MM.1S (cell line): ENCODE data around the gene ARHGEF19.

Experiments used
- DNase-seq: peaks from one replicate; pipeline ENCODE4 v3.0.0-alpha.2; 2015
- H2AFZ ChIP-seq: fragments of 300-600 bp; sonication (generic); 2 replicates; pipeline ENCODE4 v1.6.0; 2016; ENCODE audit warnings: antibody characterized with exemption, low read length
- H3F3A ChIP-seq: fragments of 300-600 bp; sonication (generic); 2 replicates; pipeline ENCODE4 v1.6.1; 2016; ENCODE audit warnings: mild to moderate bottlenecking, antibody characterized with exemption, low read length, moderate library complexity, mixed read lengths; ENCODE audit not compliant: insufficient read depth
- H3K27ac ChIP-seq: fragments of 300-600 bp; sonication (generic); 2 replicates; pipeline ENCODE4 v1.5.1; 2016; ENCODE audit warnings: mild to moderate bottlenecking, low read length
- H3K27me3 ChIP-seq: fragments of 300-600 bp; sonication (generic); replicated peaks from 2 replicates; pipeline ENCODE4 v1.6.0; 2016; ENCODE audit warnings: low read length; ENCODE audit not compliant: insufficient read depth
- H3K36me3 ChIP-seq: fragments of 300-600 bp; sonication (generic); replicated peaks from 2 replicates; pipeline ENCODE4 v1.6.1; 2016; ENCODE audit warnings: mild to moderate bottlenecking, low read length, mixed read lengths; ENCODE audit not compliant: insufficient read depth
- H3K4me1 ChIP-seq: fragments of 300-600 bp; sonication (generic); 2 replicates; pipeline ENCODE4 v1.6.1; 2016; ENCODE audit warnings: low read length, mixed read lengths
- H3K4me2 ChIP-seq: fragments of 300-600 bp; sonication (generic); 2 replicates; pipeline ENCODE4 v1.6.0; 2016; ENCODE audit warnings: low read depth, low read length
- H3K4me3 ChIP-seq: fragments of 300-600 bp; sonication (generic); 2 replicates; pipeline ENCODE4 v1.5.1; 2016; ENCODE audit warnings: low read length, mixed read lengths
- H3K79me2 ChIP-seq: fragments of 300-600 bp; sonication (generic); 2 replicates; pipeline ENCODE4 v1.6.1; 2016; ENCODE audit warnings: mixed run types, low read length, mixed read lengths
- H3K9ac ChIP-seq: fragments of 300-600 bp; sonication (generic); 2 replicates; pipeline ENCODE4 v1.6.1; 2016; ENCODE audit warnings: low read length, mixed read lengths
- H3K9me2 ChIP-seq: fragments of 300-600 bp; sonication (generic); replicated peaks from 2 replicates; pipeline ENCODE4 v1.6.1; 2016; ENCODE audit warnings: mild to moderate bottlenecking, low read length, mixed read lengths; ENCODE audit not compliant: insufficient read depth
- H3K9me3 ChIP-seq: fragments of 300-600 bp; sonication (generic); replicated peaks from 2 replicates; pipeline ENCODE4 v1.6.1; 2016; ENCODE audit warnings: mild to moderate bottlenecking, low read length, mixed read lengths; ENCODE audit not compliant: insufficient read depth
- H4K20me1 ChIP-seq: fragments of 300-600 bp; sonication (generic); 2 replicates; pipeline ENCODE4 v1.6.1; 2016; ENCODE audit warnings: mild to moderate bottlenecking, low read length, moderate library complexity, mixed read lengths; ENCODE audit not compliant: insufficient read depth
- EZH2 ChIP-seq: fragments of 300-600 bp; sonication (generic); optimal IDR thresholded peaks from 2 replicates; pipeline ENCODE3; 2017; ENCODE audit warnings: low read depth, mild to moderate bottlenecking, antibody characterized with exemption, low read length, mixed read lengths
- EZH2phosphoT487 ChIP-seq: fragments of 300-600 bp; sonication (generic); IDR thresholded peaks from 2 replicates; pipeline ENCODE4 v1.6.1; 2018; ENCODE audit warnings: antibody characterized with exemption, low read length
- TF ChIP-seq, protein P1 (sequence below): fragments of 300-600 bp; sonication (generic); IDR thresholded peaks from 2 replicates; pipeline ENCODE4 v1.5.1; 2016; ENCODE audit warnings: antibody characterized with exemption, low read length, mixed read lengths

ARHGEF19 gene

DNA sequence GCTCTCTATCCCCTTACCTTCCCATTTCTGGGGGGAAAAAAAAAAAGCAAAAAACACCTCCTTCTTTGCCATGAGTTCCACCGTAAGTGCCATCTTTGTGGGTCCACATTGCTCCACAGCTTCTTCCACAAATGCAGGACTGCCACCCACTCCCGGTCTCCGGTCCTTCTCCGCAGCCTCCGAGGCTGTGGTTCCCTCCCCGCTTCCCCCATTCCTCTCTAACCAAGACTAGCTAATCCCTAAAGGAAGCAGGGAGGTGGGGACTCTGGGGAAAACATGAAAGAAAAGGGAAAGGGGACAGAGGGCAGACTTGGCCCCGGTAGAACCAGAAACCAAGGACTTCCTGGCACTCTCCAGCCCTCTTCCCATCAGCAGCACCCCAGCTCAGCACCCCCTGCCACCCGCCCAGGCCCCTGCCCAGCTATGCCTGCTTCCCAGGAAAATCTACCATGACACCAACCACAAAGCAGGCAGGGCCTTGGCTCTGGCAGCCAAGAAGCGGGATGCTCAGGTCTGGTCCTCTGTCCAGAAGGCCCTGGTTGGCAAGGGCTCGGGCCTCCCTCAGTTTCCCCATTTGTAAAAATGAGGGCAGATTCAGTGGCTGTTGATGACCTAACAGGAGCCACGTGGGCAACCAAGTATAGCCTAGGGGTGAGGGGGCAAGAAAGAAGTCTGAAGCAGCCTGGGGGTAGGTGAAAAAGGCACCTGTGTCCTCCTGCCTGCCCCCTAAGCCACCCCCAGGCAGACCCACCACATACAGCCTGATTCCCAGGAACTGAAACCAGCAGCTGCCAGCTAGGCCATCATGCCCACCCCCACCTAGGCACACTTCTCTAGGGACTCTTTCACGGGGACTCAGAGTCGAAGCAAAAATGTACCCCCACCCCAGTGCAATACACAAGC is 59.1 kb downstream of the ARHGEF19 start:
- Histone ChIP-seq H3K79me2 (no peaks in the 10 kb centered on the region), H3K9me2 (no peaks in the 10 kb centered on the region), H3K9me3 (no peaks in the 10 kb centered on the region), H3K4me1 (no peaks in the 10 kb centered on the region), H3K27me3 (peaks cover 76% of the 10 kb centered on the region), H3K4me3 (no peak overlapping the region), H3K9ac (no peak overlapping the region), H4K20me1 (no peaks in the 10 kb centered on the region), H3K27ac (no peak overlapping the region), H3F3A (no peaks in the 10 kb centered on the region), H3K4me2 (no peak overlapping the region), H3K36me3 (no peaks in the 10 kb centered on the region), H2AFZ (no peak overlapping the region)
- no peak for DNase-seq
- TF ChIP-seq, protein P1, sequence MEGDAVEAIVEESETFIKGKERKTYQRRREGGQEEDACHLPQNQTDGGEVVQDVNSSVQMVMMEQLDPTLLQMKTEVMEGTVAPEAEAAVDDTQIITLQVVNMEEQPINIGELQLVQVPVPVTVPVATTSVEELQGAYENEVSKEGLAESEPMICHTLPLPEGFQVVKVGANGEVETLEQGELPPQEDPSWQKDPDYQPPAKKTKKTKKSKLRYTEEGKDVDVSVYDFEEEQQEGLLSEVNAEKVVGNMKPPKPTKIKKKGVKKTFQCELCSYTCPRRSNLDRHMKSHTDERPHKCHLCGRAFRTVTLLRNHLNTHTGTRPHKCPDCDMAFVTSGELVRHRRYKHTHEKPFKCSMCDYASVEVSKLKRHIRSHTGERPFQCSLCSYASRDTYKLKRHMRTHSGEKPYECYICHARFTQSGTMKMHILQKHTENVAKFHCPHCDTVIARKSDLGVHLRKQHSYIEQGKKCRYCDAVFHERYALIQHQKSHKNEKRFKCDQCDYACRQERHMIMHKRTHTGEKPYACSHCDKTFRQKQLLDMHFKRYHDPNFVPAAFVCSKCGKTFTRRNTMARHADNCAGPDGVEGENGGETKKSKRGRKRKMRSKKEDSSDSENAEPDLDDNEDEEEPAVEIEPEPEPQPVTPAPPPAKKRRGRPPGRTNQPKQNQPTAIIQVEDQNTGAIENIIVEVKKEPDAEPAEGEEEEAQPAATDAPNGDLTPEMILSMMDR, result no peak
- no peak for TF ChIP-seq EZH2phosphoT487
- TF ChIP-seq EZH2, result no peak

DNA sequence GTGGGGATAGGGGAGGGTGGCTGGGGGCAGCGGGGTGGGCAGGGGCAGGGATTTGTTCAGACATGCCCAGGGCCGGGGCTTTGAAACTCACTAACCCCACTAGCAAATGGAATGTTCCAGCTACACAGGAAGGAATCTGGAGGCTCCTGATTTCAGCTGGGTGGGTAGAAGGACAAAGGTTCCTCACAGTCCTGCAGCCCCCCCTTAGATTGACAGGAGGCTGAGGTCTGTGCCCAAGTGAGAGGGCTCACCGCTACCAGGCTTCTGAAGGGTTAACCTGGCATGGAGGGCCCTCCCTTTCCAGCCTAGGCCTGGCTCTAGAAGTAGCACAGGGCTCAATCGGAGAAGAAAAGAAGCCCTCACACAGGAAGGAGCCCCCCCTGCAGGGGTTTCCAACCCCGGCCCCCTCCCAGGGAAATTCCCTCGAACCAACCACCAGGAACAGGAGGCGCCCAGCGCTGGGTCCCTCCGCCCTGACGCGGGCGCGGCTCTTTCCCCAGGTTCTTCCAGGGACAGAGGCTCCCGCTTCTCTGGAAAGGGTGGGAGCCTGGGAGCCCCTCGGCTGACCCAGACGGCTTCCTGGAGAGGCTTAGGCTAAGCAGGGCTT is 59.9 kb downstream of the ARHGEF19 start:
- Histone ChIP-seq H3K27ac (no peak overlapping the region), H3K27me3 (peaks cover 83% of the 10 kb centered on the region), H4K20me1 (no peaks in the 10 kb centered on the region), H3K9me3 (no peaks in the 10 kb centered on the region), H3K4me3 (no peak overlapping the region), H3K4me1 (no peaks in the 10 kb centered on the region), H3K79me2 (no peaks in the 10 kb centered on the region), H3K4me2 (no peak overlapping the region), H3K9me2 (no peaks in the 10 kb centered on the region), H3F3A (no peaks in the 10 kb centered on the region), H3K36me3 (no peaks in the 10 kb centered on the region), H3K9ac (no peak overlapping the region), H2AFZ (no peak overlapping the region)
- DNase-seq, result no peak
- TF ChIP-seq EZH2phosphoT487 (no peak), EZH2 (no peak)
- TF ChIP-seq, protein P1, result no peak

DNA sequence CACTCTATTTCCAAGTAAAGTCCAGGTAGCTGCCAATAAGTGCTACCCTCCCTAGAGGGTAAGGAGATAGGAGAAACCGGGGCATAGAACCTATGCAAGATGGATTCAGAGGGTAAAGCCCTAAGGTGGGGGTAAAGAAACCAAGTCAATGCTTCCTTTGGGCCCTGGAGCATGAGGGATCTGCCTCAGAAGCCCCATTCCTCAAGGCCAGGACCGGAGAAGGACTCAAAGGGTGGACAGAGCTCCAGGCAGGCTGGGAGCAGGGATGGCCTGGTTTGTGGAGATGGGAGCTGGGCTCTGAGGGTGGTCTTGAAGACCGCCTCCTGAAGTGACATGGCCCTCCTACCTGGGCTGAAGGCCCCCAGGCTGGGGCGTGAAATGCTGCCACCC is 60.5 kb downstream of the ARHGEF19 start:
- no peaks in the 10 kb centered on the region for H3F3A ChIP-seq
- H3K27me3 ChIP-seq, result peaks cover 87% of the 10 kb centered on the region
- no peaks in the 10 kb centered on the region for H3K9me3 ChIP-seq
- H3K4me1 ChIP-seq, result no peaks in the 10 kb centered on the region
- H3K4me2 ChIP-seq, result no peak overlapping the region
- no peak overlapping the region for H3K4me3 ChIP-seq
- no peak overlapping the region for H3K9ac ChIP-seq
- no peak for DNase-seq
- H3K36me3 ChIP-seq, result no peaks in the 10 kb centered on the region
- TF ChIP-seq EZH2 (no peak), EZH2phosphoT487 (no peak)
- TF ChIP-seq, protein P1, result no peak
- no peak overlapping the region for H3K27ac ChIP-seq
- H4K20me1 ChIP-seq, result no peaks in the 10 kb centered on the region
- H3K79me2 ChIP-seq, result no peaks in the 10 kb centered on the region
- H2AFZ ChIP-seq, result no peak overlapping the region
- no peaks in the 10 kb centered on the region for H3K9me2 ChIP-seq
